HG02759 (cell line): ENCODE data around the gene AKAP1.

ENCODE experiments used
- ATAC-seq: cut with Tn5 transposase; IDR thresholded peaks from one replicate; pipeline ENCODE4 v1.9.1; 2021; ENCODE audit warnings: mild to moderate bottlenecking, moderate library complexity; ENCODE audit not compliant: unreplicated experiment

The AKAP1 gene

DNA sequence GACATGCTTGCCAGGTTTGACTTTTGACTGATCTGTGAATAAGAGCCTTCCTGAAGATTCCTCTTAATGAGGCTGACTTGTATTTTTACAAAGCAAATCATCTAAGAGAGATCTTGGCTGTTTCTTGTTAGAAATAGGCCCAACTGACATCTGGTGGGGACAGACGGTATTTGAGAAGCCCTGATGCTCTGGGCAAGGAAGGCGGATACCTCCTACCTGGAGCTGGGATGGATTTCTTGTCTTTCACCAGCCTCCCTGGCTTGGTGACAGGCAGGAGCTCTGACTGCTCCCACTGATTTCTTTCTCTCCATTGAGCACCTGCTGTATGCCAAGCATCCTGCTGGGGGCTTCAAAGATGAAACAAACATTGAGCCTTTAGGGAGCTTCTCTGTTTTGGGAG is 40.4 kb downstream of the AKAP1 start:
- no peak for ATAC-seq

DNA sequence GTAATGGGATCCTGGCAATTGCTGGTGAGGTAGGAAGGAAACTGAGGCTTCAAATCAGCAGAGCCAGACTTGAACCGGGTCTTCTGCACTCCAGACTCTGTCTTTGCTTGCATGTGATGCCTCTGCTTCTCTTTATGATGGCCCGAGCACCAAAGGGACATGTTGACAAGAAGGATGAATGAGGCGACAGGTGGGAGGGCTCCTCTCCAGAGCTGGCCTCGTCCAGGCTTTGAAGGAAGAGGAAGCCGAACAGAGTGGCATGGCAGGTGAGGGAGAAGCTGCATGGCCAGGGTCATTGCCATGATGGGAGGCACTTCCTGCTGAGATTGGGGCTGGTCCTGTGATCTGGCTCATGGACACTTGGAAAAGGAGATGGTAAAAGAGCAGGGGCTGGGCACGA is 40.8 kb downstream of the AKAP1 start:
- ATAC-seq: no peak

DNA sequence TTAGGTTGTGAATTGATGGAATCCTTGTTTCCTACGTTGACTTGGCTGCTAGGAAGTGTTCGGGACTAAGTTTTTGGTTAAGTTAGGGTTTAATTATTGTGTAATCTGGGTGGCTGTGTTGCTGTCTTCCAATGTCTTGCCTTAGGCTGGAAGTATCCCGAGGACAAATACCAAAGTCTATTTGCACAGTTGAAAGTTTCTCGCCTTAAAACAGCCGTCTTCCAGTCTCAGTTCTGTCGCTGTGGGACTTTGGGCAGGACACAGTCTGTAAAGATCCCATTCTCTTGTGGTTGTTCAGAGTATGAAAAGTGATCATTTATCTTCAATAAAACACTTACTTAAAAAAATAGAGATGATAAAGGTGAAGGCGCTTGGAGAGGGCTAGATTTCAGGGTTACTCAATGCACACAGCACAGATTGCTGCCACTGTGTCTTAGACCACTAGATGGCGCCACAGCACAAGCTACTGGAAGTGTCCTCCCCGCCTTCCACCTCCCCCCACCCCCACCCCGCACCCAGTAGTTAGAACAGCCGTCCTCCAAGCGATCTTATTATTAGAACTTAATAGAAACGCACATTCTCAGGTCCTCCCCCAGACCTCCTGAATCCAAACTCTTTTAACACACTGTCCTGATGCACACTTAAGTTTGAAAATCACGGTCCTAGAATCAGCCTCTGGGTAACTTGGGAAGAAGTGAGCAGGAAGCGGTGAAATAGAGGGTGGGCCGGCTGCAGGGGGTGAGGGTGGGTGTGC is 45.8 kb downstream of the AKAP1 start:
- peak; percentile 67 for ATAC-seq

DNA sequence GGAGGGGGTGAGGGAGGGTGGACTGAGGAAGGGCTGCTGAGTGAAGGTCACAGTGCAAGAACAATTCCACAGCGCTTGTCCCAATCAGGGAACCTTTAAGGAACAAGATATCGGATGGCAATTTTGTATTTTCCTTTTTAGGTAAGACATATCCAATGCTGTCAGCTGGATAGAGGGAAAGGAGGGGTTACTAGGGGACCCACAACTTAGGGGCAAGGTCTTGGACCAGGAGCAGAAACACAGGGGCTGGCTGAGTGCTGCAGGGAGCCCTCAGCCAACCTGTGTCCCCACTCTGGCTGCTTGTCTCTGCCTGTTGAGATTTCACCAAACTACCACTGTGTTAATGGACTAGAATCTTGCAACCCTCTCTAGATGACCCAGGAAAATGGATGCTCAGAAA is 47.6 kb downstream of the AKAP1 start:
- ATAC-seq: no peak

DNA sequence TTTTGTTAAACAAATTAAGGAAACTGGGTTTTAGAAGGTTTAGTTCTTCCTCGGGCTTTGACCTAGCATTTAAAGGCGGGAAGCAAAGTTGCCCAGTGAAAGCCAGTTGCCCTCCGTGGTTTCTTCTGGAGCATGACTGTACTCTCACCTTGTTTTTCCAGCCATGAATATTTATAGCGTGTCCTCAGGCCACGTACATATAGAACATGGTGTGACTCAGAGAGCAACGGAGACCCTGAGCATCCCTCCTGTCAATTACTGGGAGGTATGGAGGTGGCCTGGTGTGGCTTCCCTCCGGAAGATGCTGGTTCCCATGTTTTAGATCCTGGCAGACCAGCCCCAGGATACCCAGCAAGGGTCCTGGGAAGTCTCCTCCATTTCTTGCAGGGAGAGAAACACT is 48.4 kb downstream of the AKAP1 start:
- no peak for ATAC-seq

DNA sequence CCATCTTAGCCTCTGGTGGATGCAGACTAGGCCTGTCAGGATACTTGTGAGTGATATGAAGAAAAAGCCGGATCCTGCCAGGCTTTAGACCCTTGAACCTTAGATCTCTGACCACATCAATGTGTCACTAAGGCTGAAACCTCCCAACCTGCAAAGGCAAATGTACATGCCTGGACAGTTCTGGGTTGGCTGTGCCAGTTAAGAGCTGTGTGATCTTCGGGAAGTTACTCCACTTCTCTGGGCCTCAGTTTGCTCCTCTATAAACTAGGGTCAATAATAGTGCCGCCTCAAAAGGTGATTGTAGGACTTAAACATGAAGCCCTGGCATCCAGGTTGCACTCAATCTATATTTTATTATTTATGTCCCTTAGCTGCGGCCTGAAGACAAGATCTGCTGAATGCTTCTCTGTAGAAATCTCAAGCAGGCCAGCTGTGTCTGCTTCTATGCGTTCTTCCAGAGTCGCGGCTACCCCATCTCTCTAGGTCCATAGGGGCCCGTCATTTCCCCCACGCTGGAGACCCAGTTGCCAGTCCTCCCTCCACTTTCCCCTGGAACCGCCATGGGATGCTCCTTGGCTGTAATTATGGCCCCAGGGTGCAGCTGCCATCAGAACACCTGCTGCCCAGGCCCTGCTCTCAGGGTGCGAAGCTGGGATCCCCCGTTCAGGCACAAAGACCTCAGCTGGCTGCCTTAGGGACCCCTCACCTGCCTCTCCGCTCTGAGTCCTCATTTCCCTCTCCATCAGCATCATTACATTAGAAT is 50.2 kb downstream of the AKAP1 start:
- ATAC-seq: no peak

DNA sequence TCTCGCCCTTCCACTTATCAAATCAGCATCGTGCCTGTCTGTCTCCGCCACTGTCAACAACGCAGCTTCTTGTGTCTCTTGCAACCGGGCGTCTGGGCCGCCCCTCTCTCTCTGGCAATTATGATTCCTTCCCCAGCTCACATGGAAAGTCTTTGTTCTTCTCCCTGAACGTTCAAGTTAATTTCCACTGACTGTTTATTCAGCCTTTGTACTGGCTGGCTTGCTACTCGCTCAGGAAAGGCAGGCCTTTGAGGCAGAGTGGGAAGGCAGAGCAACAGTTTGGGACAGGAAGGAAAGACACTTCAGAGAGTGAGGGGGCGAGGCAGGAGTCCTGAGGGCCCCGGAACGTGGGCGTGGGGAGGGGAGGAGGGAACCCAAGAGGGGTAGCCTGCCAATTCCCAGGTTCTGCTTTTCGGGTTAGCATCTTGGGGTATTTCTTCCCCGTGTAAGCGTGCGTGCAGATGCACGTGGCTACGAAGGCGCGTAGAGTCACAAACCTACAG is 50.8 kb downstream of the AKAP1 start:
- no peak for ATAC-seq

DNA sequence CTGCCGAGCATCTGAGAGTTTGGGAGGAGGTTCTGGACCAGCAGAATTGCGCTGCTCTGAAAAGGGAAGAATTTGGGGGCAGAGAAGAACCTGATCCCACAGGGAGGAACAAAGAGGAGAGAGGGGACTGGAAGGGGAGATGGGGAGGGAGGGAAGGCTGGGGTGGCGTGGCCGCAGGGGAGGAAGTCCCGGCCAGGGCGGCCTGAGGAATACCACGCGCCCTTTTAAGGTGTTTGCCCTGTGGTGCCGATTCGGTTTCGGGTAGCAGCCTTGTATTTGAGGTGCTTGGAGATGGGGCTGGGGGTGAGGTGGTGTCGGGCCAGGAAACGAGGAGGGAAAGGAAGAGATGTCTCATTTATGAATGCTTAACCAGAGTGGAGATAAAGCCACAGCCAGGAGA is 51.3 kb downstream of the AKAP1 start:
- no peak for ATAC-seq

DNA sequence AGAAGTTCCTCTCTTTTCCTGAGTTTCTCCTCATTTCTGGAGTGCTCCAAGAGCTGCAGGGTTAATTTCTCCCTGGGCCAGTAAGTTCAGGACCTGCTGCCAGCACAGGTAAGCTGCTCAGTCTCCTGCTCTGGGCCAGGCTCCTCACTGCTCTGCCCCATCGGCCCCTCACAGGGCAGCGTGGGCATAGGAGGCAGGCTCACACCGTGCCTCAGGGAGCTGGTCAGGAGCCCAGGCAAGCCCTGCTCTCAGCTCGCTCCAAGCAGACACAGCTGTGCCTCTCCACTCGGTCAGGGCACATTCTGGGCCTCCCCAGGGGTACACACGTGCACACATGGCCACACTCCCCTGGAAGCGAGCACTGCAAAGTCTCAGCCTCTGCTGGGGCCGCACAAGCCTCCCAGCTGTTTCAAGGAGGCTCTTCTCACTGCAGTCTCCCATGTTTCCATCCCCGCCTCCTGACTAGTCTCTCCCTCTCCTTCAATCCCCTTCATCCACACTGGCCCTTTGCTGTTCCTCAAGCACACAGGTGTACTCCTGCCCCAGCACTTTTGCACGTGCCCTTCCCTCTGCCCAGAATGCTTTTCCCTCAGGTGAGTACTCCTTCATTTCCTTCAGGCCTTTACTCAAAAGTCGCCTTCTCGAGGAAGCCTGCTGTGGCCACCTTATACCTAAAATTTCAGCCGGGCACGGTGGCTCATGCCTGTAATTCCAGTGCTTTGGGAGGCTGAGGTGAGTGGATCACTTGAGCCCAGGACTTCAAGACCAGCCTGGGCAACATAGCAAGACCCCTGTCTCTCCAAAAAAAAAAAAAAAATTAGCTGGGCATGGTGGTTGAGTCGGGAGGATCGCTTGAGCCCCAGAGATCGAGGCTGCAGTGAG is 53.2 kb downstream of the AKAP1 start:
- ATAC-seq: no peak

DNA sequence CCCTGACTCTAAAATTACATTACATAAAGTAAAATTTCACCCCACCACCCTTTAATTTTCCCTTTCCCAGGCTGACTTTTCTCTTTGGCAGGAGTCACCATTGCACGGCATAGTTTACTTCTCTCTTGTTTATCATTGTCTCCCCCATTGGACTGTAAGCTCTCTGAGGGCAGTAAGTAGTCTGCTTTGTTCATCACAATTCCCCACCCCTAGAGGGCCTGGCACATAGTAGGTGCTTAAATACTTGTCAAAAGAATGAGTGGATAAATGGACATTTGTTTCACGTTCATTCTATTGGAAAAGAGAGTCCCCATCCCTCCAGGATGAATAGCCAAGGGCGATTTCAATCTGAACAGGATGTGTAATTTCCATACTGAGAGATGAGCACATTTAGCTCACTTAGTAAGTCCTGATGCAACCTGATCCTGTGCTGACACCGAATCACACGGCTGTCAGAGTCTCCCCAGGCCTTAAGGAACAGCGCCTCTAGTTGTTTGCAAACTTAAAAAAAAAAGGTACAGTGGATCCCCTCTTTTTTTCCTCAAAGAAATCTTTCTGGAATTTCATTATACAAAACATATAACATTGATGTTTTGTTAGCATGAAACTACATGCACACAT is 54.0 kb downstream of the AKAP1 start:
- ATAC-seq: no peak

DNA sequence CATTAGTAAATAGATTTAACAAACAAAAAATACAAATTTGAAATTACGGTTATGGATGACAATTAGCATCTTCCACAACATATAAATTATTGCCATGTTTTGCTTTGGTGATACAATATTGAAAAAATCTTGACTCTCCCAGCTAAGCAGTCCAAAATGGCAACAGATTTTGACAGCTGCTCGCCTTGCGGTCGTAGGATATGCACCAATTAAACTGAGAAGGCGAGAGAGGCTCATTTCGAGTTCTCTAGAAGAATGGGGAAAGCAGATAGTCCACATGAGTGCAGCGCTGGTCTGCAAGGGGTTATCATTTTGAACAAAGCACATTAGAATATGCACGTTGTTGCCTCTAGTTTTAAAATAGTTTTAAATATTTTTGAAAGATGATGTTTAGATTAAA is 55.3 kb downstream of the AKAP1 start:
- ATAC-seq: no peak

DNA sequence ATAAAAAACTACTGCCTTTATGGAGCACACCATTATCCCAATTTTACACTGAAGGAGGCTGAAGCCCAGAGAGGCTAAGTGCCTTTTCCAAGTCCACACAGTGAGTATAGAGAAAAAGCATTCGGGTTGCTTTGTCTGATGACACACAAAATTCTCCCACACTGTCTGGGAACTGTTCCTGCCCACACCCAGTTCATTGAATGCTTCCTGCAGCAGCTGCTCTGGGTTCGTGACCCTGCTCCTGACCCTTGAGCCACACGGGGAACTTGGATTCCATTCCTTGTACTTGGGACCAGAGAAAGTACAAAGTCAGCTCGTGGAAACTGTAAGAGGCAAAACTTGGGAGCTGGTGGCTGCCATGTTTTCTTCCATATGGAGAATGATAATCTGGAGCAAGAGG is 57.9 kb downstream of the AKAP1 start:
- ATAC-seq: no peak

DNA sequence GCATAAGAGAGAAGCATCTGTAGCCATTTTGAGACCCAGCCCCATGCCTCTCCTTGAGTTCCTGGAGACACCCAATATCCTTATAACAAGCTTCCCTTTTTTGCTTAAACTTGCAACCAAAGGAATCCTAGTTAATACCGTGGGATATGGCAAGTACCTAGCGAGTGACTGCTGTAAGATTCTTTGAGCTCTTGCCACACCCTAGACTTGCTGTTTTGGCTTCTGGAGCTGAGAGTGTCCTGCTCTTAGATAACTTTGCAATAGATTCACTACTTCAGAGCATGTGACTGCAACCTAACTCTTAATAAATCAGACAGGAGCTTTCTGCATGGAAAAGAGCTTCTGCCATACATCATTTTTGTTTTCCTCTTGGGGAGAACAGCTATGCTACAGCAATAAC is 58.3 kb downstream of the AKAP1 start:
- ATAC-seq: no peak

DNA sequence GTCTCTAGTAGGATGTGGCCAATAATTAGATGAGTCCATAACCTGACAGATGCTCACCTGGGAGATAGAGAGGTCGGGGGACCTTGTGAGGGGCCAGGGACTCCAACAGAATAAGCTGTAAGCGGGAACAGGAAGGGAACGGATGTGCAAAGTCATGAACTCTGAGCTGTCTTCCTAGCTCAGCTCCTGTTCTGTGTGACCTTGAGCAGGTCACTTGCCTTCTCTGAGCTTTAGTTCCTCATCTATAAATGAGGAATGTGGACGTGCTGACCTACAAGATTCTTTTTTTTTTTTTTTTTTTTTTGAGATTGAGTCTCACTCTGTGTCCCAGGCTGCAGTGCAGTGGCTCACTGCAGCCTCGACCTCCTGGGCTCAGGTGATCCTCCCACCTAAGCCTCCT is 58.9 kb downstream of the AKAP1 start:
- no peak for ATAC-seq

DNA sequence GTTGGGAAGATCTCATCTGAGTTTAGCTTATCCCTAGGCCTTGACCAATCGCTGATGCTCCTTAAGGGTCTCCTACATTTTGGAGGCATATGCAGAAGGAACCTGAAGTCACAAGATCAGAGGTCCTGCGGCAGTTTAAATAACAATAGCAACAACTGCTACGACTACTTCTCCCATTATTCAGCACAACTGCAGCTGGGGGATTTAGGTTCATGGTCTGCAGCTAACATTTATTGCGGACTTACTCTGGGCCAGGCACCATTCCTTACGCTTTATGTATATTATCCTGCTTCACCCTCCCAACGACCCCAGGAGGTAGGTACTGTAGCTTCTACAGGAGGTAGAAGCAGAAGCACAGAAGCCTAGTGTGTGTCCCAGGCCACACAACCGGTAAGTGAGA is 59.5 kb downstream of the AKAP1 start:
- no peak for ATAC-seq

DNA sequence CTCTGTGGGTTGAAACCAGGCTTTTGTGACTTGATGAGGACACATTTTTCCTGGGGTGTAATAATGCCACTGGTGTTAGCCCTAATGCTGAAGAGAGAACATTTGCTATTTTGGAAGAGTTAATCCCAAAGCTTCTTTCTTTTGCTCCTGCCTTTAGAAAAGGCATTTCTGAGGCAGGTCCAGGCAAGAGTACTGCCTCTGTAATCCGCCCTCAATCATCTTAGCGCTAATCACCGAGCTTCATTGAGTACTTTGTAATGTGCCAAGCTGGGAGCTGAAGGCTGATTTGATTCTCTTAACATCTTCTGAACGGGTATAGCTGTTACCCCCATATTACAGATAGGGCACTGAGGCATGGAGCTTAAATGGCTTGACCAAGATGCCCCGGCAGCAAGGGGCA is 60.3 kb downstream of the AKAP1 start:
- ATAC-seq: no peak

DNA sequence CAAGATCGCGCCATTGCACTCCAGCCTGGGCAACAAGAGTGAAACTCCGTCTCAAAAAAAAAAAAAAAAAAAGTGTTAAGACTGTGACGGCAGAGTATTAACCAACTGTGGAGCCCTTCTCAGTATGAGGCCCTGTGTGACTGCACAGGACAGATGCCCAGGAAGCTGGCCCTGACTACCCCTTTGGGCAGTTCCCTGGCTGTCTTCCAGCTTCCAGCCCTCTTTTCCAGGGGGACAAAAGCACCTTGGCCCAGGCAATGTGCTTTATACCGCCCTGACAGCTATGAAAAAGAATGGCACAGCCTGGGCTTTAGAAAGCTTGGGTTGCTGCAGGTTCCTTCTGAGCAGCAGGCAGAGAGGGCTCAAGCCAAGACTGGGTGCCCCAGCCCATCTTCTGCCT is 61.2 kb downstream of the AKAP1 start:
- ATAC-seq: no peak

DNA sequence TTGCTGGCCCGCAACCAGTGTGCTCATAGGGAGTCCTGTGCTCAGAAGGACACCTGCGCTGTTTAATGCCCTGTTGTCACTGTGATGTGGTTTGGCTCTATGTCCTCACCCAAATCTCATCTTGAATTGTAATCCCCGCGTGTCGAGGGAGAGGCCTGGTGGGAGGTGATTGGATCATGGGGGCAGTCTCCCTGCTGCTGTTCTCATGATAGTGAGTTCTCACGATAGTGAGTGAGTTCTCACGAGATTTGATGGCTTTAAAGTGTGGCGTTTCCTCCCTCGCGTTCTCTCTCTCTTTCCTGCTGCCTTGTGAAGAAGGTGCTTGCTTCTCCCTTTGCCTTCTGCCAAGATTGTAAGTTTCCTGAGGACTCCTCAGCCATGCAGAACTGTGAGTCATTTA is 66.8 kb downstream of the AKAP1 start:
- ATAC-seq: no peak

DNA sequence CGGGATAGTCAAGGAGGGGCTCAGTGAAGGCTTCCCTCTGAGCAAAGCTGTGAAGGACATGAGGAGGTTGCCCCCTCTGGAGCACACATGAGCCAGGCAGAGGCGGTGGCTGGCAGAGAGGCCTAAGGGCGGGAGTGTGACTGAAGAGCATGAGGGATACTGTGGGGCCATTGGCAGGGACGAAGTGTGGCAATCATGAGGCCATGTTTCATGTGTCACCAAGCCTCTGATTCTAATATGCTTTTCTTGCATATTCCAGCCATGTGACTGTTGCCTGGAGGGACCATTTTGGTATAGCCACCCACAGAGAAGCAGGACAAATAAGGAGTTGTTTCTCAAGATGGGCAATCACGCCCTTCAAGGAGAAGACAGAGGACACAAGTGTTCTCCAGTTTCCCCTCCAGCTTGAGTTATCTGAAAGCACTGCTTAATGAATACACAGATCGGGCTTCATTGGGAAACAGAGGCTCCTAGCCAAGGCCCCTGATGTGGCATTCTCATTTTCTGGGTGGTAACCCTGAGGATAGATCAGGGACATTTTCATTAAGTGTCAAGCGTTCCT is 68.0 kb downstream of the AKAP1 start:
- ATAC-seq: no peak

DNA sequence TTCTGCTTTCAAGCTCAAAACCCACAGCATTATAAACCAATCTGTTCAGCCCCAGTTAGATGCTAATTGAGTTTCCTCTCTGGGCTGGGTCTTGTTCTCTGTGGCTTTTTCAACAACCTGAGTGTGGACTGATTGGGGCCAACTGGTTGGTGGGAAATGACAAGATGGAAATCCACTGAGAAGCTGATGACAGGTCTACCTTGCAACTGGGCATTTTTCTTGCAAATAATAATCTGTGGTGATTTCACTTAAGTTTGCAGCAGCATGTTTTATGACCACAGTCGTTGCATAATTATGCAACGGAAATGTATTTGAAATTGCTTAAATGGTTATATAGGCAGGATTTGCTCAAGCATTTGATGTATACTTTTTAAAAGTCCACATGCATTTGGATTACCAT is 69.9 kb downstream of the AKAP1 start:
- no peak for ATAC-seq

DNA sequence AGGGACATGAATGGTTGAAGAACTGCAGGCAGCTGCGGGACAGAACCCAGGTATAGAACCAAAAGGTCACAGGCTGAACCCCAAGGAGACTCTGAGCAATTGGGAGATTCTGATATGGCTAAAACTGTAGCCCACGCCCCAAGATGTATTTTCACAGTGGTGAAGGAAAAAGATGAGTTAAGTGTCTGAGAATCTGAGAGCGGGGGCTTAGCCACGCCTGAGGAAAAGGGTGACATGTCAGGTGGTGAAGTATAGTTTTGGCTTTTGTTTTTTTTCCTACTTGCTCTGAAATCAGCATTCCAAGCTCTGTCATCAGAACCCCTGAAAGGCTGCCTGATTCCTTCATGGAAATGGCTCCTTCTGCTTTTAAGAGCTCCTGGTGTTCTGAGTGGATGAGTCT is 73.3 kb downstream of the AKAP1 start:
- no peak for ATAC-seq
